ENCODE results near the gene MACROH2A1.

DNA sequence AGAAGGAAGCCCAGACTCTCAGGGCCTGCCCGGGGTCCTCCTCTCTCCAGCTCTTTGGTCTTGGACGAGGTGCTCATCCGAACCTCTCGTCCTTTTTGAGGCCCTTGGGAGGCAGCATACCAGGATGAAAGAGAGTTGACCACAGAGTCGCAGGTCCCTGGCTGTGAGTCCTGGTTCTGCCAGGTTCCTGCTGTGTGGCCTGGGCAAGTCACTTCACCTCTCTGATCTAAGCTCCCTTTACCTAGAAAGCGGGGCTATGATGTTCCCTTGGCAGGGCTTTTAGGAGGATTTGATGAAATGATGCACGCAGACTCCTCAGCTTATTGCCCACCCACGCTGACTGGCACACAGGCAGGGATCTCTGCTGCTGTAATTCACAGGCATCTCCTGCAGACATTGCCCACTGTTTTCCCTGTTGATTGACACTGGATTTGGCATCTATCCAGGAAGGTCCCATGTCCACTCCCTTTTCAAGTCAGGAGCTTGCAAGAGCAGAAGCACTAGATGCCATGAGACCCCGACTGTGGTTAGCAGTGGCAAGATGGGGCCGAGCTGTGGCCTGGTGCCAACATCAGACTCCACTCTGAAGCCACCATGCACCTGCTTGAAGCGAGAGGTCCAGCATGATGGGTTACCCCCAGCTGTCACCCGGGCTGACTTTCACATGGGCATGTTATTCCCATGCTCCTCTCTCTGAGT, 71.5 kb downstream of the MACROH2A1 start:
- TF ChIP-seq ZNF274 (IDR thresholded peaks at IDR 0.05; ENCODE audit: low read depth, low read length) (no peak), YY1 (IDR thresholded peaks at IDR 0.05; ENCODE audit: insufficient read depth, insufficient read length) (no peak), SUZ12 (IDR thresholded peaks at IDR 0.05; ENCODE audit: extremely low read depth, insufficient read depth, insufficient read length) (no peak)
